HG02798 (cell line): Measurements from ENCODE around the gene HOXD10.

ENCODE experiments used
- ATAC-seq: cut with Tn5 transposase; IDR thresholded peaks from one replicate; pipeline ENCODE4 v1.9.1; 2021; ENCODE audit warnings: mild to moderate bottlenecking; ENCODE audit not compliant: unreplicated experiment, poor library complexity

The HOXD10 gene

DNA sequence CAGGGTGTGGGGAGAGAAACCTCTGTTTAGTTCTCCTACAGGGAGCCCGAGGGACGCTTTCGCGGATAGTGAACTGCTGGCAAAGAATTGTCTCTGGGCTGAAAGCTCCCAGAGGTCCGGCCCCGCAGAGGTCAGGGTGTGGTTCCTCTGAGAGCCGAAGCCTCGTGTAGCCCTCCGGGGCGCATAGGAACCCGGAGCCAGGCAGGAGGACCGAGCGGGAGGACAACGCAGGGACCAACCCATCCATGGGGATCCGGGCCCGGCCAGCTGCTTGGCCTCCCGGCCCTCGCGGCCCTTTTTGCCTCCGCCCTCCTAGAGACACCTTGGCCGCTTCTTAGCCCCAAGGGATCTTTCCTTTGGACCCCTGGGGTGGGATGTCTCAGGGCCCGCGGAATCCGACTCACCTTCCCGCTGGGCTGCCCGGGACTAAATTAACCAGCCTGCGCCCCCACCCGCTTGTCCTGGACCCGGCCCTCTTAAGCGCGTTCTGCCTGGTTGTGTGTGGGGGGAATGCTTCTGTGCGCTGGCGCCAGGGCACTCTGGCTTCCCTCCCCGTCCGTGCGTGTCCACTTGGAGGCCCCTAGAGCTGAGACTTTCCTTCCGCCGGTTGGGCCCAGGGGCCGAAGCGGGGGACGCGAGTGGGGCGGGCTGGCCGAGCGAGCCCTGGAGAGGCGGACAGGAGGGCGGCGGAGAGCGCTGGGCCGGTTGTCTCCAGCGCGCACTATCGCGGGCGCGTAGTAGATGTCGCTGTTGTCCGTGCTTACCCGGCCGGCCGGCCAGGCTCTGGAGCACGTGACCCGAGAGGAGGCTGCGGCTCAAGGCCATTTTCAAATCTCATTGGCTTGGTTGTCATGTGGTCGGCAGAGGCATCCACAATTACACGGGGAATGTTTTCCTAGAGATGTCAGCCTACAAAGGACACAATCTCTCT, at the start of gene HOXD10:
TSS of gene HOXD10 (plus strand) at position 896 of the 931 bp plus-strand sequence. CDS start 56 bp downstream, outside the sequence.
- ATAC-seq, result no peak

DNA sequence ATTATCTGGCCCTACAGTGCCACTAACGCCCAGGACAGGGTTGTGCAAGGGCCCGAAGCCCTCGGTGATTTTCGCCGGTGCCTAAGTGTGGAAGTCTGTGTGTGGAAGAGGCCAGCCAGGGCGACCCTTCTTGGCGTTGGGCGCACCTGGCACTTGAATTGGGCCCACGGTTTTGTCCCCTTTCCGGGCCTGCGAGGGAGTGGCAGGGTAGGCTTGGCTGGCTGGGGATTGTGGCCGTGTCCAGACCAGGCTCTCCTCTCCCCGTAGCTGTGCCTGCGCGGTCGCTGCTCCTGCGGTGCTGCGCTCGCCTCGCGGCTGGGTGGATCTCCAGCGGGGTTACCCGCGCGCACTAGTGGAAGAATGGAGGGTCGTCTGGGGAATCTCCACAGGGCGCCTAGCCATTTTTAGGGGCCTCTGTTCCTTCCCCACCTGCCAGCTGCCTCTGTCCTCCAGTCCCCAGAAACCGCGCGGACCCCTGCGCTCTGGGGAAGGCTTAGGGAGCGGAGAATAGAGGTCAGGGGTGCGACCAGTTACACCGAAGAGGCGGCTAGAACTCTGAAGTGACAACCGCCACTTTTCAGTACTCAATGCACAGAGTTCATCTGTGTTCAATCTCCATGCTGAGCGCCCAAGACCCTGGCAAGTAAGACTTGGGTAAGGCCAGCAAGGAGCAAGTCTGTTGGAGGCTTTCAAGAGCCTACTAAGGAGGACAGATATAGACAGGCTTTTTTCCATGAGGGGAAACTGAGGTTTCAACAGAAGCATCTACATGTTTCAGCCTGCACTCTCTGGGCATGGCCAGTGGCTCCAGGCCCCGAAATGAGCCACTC, 48.8 kb upstream of the HOXD10 start:
- ATAC-seq, result no peak

DNA sequence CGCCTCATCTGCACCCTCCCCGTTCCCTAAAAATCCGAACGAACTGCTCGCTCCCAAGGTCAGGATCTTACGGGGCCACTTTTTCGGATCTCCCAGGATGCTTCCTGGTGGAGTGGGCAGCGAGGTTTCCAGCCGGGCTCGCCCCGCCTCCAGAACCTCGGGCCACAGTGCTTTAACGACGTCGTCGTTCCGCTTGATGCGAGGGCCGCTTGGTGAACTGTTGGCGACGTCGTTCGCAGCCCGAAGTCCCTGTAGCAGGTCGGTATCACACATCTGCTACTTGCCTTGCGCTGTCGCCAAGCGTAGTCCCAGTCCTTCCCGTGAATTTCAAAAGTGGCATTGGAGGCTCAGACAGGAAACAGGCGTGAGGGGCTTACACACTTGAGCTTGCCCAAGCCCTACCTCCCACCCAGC, 48.2 kb upstream of the HOXD10 start:
- no peak for ATAC-seq

DNA sequence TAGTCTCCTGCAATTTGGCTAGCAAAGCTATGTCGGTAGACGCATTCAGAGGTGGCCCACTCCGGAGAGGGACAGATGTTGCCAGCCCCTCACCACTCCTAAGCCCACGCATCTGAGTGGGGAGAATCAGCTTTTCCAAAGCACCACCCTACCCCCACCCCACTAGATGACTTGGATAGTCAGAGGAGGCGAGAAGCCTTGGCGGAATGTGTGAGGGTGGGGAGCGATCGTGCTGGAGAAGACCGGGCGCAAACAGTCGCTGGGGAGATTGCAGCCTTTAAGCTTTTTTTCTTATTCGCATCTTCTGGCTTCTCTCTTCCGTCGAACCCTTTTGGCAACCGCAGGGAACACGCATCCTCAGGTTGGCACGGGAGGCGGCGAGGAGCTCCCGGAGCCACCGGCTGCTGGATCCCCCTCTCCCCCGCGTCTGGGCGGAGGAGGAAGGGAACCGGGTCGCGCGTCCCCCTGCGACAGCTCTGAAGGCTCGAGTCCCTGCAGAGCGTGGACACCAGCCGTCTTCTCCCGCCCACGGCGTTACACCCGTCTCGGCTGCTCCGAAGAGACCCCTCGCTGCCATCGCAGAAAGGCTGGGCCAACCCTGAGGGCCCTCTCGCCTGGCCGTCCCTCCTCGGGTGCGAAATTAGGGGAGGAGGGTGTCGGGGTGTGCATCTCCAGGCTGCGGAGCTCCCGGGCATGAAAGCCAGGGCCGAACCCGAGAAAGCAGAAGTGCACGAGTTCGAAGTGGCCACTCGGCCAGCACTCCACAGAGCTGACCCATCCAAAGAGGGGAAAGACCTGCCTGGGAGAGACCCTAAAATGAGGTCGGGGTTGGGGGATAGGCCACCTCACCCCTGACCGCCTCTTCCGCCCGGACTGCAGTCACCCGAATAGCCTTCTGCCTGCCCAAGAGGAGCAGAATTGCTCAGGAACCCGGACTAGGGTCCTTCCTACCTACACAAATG, 45.0 kb upstream of the HOXD10 start:
- ATAC-seq, result no peak

DNA sequence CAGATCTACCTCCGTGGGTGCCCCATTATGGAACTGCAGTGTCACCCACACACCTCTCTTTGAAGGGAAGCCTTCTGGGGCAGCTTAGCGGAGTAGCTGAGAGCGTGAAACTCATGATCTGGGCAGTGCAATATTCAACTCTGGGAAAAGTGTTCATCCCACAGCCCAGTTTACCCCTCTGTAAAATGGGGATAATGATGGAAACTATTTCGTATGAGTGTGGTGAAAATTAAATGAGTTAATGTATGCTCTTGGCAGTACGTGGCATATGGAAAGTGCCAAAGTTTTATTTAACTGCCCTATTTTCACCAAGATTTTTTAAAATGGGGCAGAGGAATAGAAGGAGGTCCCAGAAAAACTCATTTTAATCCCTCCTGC, 44.3 kb upstream of the HOXD10 start:
- ATAC-seq, result no peak

DNA sequence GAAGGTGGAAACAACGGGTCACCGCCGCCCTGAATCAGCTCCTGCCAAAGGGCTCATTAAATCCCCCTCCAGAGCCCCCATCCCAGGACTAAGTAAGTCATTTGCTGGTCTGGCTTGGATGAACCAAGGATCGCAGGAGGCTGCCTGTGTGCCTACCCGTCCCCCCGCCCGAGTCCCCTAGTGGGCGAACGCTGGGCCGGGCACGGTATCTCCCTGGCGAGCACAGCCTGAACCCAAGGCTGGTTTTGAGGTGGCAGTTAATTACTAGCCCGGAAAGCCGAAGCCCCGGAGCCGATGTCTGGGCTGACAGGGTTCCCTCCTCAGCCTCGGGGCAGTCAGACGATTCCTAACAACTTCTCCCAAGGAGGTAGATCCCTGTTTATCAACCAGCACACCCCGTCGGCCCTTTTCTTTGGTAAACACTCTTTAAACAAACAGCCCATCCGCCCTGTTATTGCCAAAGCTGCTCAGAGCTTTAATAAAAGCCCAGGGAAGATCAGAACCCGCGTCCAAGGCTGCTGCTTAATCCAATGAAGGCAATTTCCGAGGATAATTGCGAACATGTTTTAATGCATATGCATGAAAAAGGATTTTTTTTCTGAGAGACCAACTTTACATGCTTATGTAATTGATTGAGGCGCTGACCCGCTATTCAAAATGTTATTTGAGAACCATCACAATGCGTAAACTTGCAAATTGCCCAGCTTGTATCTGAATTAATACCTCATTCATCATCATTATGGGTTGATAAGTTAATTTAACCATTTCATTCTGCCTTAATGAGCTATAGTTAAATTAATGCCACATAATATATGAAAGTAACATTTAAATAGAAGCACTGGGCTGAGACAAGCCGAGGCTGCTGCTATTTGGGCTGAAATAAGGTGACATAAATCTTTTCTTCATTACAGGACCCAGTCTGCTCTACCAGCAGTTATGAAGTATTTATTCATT, 43.4 kb upstream of the HOXD10 start:
- no peak for ATAC-seq

DNA sequence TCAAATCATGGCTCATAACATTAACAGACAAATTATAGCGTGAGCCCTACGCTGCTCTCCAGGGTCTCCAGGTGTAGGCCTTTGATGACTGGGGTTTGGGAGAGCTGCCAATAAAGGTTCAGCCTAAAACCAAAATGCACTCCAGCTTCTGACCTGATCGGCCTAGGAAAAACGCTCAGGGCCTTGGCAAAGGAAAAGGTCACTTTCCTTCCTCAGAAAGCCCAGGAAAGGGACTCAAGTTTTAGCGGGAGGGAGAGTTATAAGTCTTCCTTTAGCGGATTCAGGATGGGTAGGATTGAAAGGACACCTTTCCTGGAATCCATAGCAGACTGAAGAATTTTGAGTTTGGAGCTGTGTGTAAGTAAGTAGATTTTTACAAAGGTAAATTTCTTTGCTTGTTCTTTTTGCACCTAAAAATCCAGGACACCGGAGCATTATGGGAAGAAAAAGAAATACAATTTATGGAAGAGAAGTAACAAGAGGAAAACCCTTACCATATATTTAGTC, 41.6 kb upstream of the HOXD10 start:
- no peak for ATAC-seq

DNA sequence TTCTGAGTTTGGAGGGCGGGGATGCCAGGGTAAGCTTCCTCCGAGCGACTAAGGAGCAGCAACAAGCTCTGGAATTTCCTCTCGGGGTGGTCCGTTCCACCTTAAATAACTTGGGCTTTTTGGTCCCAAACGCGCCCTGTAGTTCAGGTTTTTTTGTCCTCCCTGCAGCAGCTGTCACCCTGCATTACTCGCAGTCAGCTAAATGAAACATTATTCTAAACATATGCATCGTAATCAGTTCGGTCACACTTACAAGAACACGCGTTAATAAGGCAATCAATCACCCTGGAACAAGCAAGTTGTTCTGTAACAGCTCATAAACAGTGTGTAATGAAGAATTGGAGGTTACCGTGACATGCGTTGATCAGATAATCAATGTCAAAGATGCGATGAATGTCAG, 41.1 kb upstream of the HOXD10 start:
- ATAC-seq, result no peak

DNA sequence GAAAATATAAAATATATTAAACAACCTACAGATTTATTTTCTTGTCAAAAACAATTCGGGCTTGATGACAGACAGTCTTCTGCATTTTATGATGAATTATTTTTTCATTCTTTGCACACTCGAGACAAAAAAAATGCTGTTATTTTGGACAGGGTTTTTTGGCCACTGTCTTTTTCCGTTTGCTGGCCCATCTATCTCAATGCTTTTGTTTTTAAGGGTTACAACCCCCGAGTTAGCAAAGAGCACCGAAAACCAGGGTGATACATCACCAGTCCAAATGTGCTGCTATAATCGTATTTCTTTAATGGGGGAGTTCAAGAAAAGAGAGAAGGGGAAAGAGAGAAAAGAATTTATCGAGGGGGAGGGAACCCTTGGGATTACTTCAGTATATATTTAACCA, 40.5 kb upstream of the HOXD10 start:
- no peak for ATAC-seq

DNA sequence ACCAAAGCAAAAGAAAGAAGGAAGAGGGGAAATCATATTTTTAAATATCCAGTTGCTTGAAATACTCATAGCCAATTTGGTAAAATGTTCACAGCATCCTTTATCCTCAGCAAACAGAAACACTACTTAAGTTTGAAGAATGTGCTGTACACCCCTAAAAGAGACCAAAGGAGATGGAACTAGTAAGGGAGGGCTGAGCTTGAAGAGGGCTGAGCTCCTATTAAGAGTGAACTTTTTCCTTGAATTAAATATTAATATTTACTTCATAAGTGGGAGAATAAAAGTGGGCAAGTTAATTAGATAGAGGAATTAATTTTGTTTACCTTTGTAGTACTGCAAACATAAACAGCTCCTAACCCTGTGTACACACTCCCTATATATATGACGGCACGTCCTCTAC, 39.8 kb upstream of the HOXD10 start:
- ATAC-seq, result no peak

DNA sequence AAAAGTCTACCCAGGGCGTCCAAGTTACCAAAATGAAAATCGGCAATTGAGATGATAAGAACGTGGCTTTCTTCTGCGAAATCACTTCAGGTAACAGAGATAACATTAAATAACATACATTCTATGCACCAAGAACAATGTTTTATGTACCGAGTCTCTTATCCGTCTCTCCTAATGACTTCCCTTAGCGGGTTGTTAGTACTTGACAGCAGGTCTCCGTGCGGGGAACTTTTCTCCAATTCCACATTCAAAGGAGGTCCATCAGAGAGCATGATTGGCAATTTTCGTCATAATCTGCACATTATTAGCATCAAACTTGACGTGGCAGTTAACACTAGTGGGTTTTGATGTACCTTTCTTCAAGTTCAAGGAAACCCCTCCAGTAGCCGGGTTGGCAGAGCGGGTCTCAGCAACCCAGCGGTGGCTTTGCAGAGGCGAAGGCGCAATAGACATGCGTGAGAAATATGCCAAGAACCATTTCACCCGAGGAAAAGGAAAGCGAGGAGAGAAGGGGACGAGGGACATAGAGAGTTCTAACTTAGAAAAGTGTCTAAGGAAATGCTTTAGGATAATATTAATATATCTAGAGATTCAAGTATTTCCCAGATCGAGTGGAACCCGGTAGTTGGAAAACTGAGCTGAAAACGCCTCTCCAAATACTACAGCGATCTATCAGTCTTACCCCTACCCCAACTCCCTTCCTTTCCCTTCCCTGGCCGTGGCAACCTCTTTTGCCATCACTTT, 37.9 kb upstream of the HOXD10 start:
- ATAC-seq, result no peak

DNA sequence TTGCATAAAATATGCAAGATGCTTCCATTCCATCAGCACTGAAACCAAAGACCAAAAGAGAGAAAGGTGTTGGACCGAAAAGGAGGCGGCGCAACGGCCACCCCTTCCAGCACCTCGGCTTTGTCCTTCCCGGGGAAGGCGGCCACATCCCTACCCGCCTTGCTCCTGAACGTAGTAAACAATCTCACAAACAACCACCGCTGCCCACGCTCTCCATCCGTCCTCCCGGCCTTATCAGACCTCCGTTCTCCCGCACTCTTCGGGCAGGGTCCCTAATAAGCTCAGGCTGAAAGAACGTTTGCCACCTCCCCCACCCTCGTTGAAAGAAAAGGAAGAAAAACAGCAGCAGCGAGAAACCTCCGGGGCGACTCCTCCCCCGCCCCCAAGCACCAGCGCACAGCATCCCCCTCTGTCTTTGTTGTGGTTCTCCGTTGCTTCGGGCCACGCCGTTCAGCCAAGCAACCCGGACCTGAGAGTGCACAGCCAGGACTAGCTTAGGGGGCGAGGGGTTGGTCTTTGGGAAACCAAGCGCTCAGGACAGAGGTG, 37.2 kb upstream of the HOXD10 start:
- ATAC-seq, result no peak

DNA sequence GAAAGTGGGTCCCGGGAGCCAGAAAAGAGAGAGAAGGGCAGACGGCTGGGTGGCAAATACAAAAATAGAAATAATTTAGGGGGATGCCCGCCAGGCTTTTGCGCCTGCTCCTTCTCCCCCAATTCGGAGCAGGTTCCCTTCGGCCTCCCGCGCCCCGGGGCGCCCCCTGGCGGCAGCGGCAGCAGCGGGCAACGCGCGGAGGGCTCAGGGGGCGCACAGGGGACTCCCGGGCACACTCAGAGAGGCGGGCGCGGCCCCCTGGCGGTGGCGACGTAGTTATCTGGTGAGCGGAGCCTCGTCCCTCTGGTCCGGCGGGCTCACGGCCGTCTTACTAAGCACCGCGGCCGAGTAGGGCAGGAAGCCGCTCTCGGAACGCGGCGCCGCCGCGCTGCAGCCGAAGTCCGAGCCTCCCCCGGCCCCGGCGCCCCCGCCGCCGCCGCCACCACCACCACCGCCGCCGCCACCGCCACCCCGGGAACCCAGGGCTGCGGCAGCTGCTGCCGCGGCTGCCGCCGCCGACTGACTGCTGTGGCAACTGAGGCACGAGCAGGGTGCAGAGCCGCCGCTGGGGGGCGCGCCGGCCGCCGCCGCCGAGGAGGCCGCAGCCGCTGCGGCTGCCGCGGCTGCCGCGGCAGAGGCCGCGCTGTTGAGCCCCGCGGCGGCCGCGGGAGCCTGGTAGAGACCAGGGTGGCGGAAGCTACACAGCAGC, 36.6 kb upstream of the HOXD10 start:
- no peak for ATAC-seq

DNA sequence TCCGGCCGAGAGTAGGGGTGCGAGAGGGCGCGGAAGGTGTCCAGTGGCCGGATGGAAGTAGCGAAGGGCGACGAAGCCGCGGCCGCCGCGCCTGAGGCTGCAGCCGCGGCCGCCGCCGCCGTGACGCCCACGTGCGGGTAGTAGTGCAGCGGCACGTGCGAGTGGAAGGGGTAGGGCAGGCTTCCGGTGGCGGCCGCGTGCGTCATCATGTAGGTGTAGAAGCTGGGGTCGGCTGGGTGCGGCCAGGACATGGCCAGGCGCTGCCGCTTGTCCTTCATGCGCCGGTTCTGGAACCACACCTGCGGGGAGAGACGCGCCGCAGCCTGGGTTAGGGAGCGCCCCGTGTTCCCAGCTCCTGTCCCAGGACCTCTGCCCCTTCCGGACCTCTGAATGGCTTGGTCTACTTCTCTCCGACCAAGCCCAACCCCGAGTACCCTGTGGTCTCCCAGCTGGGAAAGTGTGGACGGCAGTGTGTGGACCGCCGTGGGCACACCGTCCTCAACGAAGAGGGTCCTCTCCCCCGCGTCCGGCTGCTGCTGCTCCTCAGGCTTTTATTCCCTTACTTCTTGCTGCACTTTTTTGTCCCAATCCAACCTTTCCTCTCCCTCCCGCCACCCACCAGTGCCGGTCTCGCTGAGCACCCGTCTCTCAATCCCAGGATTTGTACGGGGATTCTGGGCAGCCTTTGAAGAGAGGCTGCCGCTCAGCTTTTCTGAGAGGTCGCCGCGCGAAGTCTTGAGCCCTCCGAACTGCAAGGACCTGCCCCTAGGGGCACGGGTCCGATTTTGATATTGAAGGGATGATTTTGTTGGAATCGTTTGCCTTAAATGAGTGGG, 35.8 kb upstream of the HOXD10 start:
- ATAC-seq, result no peak

DNA sequence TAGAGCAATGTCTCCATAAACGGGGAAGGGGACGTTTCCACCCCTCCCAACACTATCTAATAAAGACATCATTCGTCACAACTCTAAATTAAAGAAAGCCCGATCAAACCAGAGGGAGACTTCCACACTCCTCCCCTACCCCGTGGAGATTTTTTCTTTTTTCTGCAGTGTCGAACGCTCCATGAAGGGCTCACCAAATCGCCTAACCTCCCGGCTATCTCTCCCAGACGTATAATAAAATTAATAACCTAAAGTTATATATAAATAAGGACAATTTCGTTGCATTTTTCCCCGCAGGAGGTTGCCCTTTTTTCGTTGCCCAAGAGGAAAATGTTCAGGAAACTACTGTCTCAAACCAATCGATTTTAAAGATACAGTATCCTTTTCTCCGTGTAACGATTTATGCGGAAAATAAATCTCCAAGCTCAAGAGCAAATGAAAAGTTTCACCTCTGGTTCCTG, 35.2 kb upstream of the HOXD10 start:
- ATAC-seq, result no peak

DNA sequence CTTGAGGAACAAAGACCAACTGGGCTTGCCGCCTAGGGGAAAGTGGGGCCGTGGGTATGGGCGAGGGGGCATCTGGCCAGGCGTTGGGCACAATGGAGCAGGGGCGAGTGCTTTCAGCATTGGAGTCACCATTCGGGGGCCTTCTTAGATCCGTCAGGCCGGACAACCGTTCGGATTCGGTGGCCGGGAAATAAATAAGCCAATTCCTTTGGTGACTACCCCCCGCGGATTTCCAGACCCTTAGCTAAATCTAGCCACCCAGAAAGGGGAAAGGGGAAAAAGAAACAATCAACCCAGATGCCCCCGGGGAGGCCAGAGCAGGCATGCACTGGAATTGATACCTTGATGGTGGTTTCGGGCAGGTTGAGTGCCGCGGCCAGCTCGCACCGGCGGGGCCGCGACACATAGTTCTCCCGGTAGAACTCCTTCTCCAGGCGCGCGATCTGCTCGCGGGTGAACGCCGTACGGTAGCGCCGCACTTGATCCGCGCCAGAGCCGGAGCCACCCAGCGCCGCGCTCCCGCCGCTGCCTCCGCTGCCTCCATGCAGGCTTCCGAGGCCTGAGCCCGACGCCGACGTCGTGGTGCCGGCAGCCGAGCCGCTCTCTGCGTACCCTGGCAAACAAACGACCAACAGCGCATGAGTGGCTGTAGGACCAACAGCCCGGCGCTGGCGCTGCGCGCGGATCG, 34.6 kb upstream of the HOXD10 start:
- no peak for ATAC-seq
